Measurements from ENCODE around the gene IGSF3.

Gene IGSF3

DNA sequence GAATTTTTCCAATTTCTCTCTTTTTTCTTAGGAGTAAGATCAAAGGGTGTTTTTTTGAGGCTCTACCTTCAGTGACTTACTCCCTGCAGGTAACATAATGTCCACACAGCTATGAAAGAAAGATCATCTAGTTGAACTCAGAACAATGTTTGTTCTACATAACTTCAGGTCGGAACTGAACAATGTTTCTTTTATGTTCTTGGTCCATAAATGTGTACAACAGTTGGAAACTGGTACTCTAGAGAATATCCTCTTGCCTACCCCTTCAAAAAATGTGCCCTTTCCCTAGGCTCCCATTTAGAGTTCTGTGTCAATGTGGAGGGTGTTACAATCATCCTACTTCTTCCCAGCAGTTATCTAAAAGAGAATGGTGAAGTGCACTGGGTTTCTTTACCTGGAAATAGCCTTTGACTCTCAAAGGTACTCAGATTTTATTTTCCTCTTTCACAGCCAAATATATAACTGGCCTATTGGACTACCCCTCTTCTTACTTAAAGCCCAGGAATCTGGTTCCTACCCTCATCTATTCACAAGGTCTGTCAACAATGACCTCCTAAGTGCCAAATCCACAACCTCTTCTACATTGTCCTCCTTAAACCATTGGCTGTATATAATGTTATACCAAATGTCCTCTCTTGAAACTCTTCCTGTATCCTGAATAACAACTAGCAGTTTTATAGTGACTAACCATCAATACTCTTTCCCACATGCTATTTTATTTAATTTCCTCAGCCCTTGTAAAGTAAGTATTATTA is 139.0 kb downstream of the IGSF3 start:
- DNase-seq (ENCODE audit: low read depth in 3 of 3): no peak

DNA sequence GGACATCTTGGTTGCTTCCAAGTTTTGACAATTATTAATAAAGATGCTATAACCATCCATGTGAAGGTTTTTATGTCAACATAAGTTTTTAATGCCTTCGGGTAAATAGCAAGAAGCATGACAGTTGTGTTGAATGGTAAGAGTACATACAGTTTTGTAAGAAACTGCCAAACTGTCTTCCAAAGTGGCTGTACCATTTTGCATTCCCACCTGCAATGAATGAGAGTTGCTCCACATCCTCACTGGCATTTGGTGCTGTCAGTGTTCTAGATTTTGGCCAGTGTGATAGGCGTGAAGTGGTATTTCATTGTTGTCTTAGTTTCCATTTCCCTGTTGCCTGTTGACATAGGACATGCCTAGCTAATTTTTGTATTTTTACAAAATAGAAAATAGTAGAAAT is 142.1 kb downstream of the IGSF3 start:
- DNase-seq (ENCODE audit: low read depth in 3 of 3): no peak

Measured in stimulated activated CD4-positive, alpha-beta T cell treated with anti-CD3 and anti-CD28 coated beads, TNF-alpha, amount 100 ng/mL, for 4 hours (primary cell).